ENCODE measurements around the gene S100A11.
"Not testable (repeated sequence)": the region's sequence is repeated elsewhere in the genome, so short reads cannot be mapped to it uniquely, and the experiment has no call there.

S100A11 gene

DNA sequence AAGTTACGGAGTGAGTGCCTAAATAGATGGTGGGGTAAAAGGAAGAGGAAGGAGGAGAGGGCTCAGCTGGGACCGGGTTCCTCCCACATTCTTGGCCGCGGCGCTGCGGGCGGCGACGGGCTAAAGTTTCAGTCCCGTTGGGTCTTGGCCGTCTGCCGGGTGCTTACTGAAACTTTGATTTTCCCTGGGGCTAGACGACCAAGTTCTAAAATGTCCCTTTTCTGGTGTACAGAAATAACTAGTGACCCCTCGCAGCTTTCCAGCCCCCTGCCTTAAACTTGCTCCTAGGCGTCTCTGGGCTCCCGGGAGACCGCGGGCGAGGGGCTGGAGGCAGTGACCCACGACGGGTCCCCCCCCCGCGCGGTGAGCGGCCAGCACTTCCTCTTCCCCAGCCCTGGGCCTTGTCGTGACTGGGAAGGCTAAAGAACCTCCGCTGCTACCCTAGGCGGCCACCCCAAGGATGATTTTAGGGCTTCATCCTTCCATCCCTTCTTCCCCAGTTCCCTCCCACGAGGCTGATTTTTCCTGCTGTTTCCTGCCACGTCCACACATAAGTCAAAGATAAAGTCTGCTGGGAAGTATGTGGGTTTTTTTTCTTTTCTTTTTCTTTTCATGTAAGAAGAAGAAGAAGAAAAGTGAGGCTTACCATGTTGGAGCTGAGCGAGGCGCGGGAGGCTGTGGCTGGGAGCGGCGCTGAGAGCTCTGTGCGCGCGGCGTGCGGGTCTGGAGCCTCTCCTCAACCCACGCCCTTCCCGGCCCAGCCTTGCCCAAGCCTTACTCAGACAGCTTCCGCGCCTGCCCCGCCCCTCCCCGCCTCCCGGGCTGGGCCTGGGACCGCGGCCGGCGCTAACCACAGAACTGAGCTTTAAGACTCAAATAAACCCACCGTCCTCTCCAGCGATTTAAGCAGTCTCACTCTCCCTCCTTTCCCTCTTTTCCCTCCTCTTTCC, at the start of gene S100A11:
Gene S100A11 (minus strand): TSS at position 738 of the 950 bp plus-strand sequence. CDS start 89 bp downstream, at position 649.
- peak; percentile 52 to 63 (median 60) for DNase-seq (ENCODE audit: low read depth in 2 of 3, low spot score in 2 of 3)

DNA sequence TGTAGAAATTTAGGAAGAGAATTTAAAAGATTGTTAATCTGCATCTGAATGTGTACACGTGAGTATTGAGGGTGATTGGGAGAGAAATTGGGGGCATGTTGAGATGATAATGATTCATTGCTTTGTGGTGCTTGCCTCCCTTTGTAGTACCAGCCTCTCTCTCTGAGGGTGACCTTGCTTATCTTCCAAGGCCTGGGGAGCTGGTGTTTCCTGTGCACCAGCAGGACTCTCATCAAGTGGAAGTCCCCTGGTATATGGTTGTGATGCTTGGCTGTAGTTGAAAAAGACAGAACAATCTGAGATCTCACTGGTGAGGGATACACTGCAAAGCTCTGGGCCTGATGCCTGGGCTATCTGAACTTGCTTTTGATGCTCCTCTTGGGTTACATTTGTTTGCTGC, 48.0 kb upstream of the S100A11 start:
- DNase-seq (ENCODE audit: low read depth in 2 of 3, low spot score in 2 of 3), result no peak

GRCh38 chr1:152081026-152081425, 44.2 kb upstream of the S100A11 start:
- not testable (repeated sequence) for DNase-seq (ENCODE audit: low read depth in 2 of 3, low spot score in 2 of 3)

DNA sequence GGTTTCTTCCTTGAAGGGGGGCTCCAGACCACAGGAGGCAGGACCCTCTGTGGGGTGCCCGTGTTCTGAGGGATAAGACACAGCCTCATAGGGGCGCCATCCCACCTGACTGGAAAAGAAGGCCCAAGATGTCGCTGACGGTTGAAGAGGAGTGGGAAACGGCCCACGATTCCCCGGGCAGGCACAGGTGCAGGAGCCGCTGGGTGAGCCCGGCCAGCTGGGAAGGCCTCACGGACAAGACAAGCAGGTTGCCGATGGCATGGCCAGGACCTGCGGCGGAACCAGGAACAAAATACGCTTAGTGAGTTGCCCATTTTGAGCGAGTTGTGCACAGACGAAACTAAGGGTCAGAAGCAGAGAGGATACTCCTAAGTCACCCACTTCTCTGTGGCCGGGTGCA, 43.7 kb upstream of the S100A11 start:
- not testable (repeated sequence) for DNase-seq (ENCODE audit: low read depth in 2 of 3, low spot score in 2 of 3)

DNA sequence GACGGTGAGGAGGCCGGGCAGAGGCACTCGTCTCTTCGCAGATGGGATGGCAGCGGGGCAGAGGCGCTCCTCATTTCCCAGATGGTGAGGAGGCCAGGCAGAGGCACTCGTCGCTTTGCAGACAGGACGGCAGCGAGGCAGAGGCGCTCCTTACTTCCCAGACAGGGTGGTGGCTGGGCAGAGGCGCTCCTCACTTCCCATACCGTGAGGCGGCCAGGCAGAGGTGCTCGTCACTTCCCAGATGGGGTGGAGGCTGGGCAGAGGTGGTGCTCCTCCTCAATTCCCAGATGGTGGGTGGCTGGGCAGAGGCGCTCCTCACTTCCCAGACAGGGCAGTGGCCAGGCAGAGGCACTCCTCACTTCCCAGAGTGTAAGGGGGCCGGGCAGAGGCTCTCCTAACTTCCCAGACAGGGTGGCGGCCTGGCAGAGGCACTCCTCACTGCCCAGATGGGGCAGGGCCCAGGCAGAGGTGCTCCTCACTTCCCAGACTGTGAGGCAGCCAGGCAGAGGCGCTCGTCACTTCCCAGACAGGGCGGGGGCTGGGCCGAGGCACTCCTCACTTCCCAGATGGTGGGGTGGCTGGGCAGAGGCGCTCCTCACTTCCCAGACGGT, 42.1 kb upstream of the S100A11 start:
- no peak for DNase-seq (ENCODE audit: low read depth in 2 of 3, low spot score in 2 of 3)

- no peak for DNase-seq (ENCODE audit: low read depth in 2 of 3, low spot score in 2 of 3)
Observed at GRCh38 chr1:152072311-152072710, 35.5 kb upstream of the S100A11 start.

- no peak for DNase-seq (ENCODE audit: low read depth in 2 of 3, low spot score in 2 of 3)
Observed at GRCh38 chr1:152071123-152071522, 34.3 kb upstream of the S100A11 start.

DNA sequence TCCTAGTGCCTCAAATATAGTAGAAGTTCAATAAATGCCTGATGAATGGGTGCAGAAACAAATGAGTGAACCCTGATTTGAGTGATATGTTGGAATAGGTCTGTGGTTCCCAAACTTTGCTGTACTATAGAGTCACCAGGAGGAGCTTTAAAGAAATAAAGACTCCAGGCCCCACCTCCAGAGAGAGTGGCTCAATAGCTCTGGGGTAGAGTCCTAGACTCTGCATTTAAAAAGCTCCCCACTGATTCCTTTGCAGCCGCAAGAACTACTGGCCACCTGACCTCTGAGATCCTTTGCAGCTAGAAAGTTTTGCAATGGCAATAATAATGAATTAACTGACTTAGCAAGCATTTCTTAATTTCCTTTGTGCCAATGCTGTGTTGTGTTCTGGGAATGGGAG, 31.1 kb upstream of the S100A11 start:
- no peak for DNase-seq (ENCODE audit: low read depth in 2 of 3, low spot score in 2 of 3)

DNA sequence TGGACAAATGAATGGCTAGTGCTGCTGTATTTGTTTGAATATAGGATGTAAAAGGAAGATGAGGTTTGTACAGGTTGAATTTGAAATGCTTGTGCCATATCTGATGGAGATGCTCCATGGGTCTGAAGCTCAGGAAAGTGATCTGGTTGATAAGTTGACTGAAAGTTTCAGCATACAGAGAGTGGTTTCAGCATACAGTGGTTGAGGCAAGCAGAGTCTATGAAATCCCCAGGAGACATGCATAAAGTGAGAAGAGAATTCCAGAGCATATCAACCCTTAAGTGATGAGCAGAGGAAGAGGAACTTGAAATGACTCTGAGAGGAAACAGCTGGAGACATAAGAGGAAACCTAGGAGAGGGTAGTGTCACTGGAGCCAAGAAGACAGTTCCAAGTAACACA, 30.3 kb upstream of the S100A11 start:
- DNase-seq (ENCODE audit: low read depth in 2 of 3, low spot score in 2 of 3), result no peak

DNA sequence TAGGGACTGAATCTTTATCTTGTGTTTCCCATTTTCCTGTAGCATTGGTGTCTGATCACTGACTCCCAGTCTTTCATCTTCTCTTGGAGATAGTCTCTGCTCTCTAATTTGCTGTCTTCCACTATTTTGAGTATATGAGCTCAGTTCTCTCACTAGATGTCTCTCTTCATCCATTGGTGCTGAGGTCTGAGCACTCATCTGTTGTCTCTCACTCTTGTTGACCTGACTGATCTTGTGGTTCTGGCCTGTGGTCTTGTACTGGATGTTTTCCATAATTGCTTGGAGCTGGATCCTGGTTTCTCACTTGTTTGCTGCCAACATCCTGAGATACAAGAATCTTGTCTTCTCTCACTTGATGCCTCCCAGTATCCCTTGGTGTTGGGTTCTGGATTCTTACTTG, 25.1 kb upstream of the S100A11 start:
- DNase-seq (ENCODE audit: low read depth in 2 of 3, low spot score in 2 of 3), result no peak

DNA sequence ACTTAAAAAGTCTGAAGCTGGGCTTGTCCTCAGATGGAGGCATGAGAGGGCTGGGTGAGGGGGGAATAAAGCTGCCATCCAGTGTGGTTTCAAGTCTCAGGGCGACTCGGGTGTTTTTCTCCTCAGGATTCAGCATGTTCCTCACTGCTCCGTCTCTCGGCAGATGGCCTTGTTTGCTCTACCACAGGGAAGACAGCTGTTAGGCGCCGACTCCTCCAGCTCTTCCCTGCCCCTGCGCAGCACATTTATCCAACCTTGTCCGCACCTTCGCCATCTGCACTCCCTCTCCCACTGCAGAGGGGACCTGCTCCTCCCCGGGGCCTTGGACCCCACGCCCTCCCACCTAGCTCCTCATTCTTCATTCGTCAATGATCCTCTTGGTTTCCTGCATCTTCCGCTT, 16.6 kb upstream of the S100A11 start:
- DNase-seq (ENCODE audit: low read depth in 2 of 3, low spot score in 2 of 3), result no peak

DNA sequence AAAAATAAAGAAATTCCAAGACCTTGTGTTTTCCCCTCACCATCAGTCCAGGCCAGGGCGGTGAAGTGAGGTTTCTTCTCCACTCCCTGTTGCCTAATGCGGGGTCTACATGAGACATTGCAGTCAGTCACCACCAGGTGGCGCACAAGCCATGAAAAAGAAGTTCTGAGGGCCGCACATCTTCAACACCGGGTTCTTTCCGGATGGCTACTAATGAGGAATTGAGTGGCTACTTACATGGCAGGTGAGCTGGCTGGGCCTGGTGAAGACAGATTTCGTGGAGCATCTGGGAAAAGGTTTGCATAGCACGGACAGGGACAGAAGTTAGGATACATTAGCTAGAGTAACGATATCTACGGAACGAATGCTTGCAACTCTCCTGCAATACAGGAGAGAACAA, 15.8 kb upstream of the S100A11 start:
- DNase-seq (ENCODE audit: low read depth in 2 of 3, low spot score in 2 of 3), result peak; percentile 53 to 83 (median 81)

DNA sequence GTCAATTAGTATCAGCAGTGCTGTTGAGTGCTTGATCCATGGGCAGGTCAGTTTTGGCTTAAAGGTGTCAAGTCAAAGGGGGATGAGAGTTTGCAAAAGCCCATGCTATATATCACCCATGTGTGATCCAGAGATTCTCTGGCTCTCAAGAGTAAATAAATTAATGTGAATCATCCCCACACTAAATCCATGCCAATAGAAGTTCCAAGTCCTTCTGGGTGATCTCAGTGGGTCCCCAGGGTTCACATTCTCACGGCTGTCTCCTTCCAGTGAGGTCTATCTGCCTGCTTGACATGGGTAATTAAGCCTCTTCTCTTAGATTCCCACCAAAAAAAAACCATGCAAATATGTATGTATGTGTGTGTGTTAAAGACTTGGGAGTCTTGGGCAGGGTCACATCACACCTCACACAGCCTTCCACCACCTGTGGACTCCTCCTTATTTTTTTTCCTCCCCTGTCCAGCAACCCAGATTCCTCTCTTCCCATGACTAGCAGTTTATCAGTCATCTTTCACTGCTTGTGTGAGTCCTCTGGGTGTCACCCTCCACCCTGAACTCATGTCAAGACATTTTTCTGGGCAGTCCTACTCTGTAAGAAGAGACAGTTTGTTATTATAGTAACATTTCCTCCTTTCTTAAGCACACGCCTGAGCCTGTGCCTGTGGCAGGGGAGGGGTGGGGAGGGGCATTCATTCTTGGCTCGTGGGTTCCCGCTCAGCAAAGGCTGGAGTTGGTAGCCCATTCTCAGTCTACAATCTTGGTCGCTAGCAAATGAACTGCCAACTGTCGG, 14.3 kb upstream of the S100A11 start:
- no peak for DNase-seq (ENCODE audit: low read depth in 2 of 3, low spot score in 2 of 3)

GRCh38 chr1:152049291-152050083, 12.7 kb upstream of the S100A11 start:
- no peak for DNase-seq (ENCODE audit: low read depth in 2 of 3, low spot score in 2 of 3)

DNA sequence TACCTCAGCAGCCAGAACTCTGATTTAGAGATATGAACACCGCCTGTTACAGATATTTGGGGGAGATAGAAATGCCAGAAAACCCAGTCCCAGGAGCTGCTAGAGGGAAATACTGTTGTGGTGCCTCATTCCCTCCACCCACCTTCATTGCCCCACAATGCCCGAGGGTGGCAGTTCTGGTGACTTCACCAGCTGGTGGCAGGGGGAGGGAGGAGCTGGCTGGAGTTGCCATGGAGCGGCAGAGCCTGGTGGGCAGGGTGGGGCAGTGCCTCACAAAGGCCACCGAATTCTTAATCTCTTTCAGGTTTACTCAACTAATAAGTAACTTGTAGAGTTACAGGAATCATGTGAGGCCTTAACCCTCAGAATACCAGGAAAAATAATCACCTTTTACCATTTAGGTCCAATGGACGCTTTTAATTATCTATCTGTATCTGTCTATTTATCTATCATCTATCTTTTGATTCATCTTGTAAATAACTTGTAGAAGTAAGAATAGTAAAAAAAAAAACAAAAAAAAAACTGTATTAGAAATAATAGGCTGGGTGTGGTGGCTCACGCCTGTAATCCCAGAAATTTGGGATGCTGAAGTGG, 11.7 kb upstream of the S100A11 start:
- peak in 1 of 3 experiments; percentile 48 for DNase-seq (ENCODE audit: low read depth in 2 of 3, low spot score in 2 of 3)

DNA sequence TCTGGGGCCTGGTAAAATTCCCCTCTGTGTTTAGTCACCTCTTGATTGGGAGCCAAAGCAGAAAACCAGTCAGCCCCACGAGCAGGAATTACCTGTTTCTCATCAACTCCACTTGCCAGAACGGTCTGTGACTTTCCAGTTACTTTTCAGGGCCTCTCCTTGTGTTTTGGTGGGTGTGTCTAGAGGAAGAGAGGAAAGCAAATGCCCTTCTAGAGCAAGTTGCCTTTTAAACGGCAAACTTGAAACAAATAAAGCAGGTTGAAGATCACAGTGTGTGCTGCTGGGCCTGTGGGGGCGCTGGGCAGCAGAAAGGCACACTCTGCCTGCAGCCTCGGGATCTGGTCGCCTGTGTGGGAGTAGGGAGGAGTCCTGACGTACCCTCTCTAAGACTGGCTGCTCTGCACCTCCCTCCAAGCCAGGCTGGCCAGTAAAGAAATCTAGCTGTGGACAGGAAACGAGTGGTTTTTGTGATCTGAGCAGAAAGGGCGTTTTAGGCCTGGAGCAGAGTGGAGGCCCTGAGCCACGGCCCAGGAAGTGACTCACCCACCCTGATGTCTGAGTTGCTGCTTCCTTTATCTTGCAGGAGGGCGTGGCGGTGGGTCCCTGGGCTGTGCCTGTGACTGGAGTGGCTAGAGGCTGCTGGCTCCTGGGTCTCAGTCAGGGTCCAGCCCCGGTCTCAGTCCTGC, 11.1 kb upstream of the S100A11 start:
- peak; percentile 60 to 80 (median 71) for DNase-seq (ENCODE audit: low read depth in 2 of 3, low spot score in 2 of 3)

DNA sequence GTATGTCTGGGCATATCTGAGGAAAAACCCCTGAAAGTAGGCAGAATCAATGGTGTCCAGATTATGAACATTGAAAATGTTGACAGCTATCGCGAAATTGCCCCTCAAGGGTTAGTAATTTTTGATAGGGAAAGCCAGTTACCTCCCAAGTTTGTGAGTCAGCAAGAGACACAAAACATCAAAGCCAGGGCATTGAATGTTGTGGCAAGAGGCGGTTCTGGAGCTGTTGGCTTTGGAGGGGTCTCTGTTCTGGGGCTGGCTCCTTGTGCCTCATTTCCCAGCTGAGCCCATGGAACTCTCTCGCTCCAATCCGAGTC, 10.6 kb upstream of the S100A11 start:
- DNase-seq (ENCODE audit: low read depth in 2 of 3, low spot score in 2 of 3), result no peak

GRCh38 chr1:152044386-152044785, 7.6 kb upstream of the S100A11 start:
- DNase-seq (ENCODE audit: low read depth in 2 of 3, low spot score in 2 of 3), result no peak

- DNase-seq (ENCODE audit: low read depth in 2 of 3, low spot score in 2 of 3), result no peak
Observed at GRCh38 chr1:152043870-152044269, 7.1 kb upstream of the S100A11 start.

- DNase-seq (ENCODE audit: low read depth in 2 of 3, low spot score in 2 of 3), result no peak
Observed at GRCh38 chr1:152042030-152042429, 5.2 kb upstream of the S100A11 start.

All from activated CD8-positive, alpha-beta memory T cell treated with anti-CD3 and anti-CD28 coated beads for 48 hours (primary cell).